ENCODE data around the gene GLYATL1. TPM values are rescaled to one million over a fixed set of nuclear protein-coding genes. Genes with fewer than 3 reads are reported as not detected.

GLYATL1 gene
- total RNA-seq = 3.6 TPM

GRCh38 chr11:58939277-58939676 is at the start of gene GLYATL1:
GLYATL1 (plus strand) TSS chr11:58939488; CDS start chr11:58947088, 7,600 bp downstream.
- no peak for DNase-seq (ENCODE audit: low spot score)

GRCh38 chr11:58893899-58894298 is 45.4 kb upstream of the GLYATL1 start:
- DNase-seq (ENCODE audit: low spot score) = no peak

GRCh38 chr11:58898106-58898505 is 41.2 kb upstream of the GLYATL1 start:
- no peak for DNase-seq (ENCODE audit: low spot score)

- peak; percentile 77 for DNase-seq (ENCODE audit: low spot score)
These were observed 38.5 kb upstream of the GLYATL1 start for GRCh38 chr11:58900479-58901420.

- DNase-seq (ENCODE audit: low spot score) = no peak
These were observed 36.4 kb upstream of the GLYATL1 start for GRCh38 chr11:58902881-58903280.

GRCh38 chr11:58905011-58905720 is 34.1 kb upstream of the GLYATL1 start:
- no peak for DNase-seq (ENCODE audit: low spot score)

GRCh38 chr11:58905721-58906547 is 33.4 kb upstream of the GLYATL1 start:
- DNase-seq (ENCODE audit: low spot score) = peak; percentile 79

- no peak for DNase-seq (ENCODE audit: low spot score)
These were observed 31.5 kb upstream of the GLYATL1 start for GRCh38 chr11:58907780-58908179.

- no peak for DNase-seq (ENCODE audit: low spot score)
These were observed 27.2 kb upstream of the GLYATL1 start for GRCh38 chr11:58912124-58912523.

- no peak for DNase-seq (ENCODE audit: low spot score)
These were observed 25.6 kb upstream of the GLYATL1 start for GRCh38 chr11:58913685-58914084.

- no peak for DNase-seq (ENCODE audit: low spot score)
These were observed 24.3 kb upstream of the GLYATL1 start for GRCh38 chr11:58914821-58915543.

GRCh38 chr11:58916637-58917036 is 22.7 kb upstream of the GLYATL1 start:
- DNase-seq (ENCODE audit: low spot score) = no peak

- DNase-seq (ENCODE audit: low spot score) = no peak
These were observed 22.0 kb upstream of the GLYATL1 start for GRCh38 chr11:58917159-58917783.

GRCh38 chr11:58919561-58919960 is 19.7 kb upstream of the GLYATL1 start:
- no peak for DNase-seq (ENCODE audit: low spot score)

GRCh38 chr11:58919980-58920379 is 19.3 kb upstream of the GLYATL1 start:
- no peak for DNase-seq (ENCODE audit: low spot score)

GRCh38 chr11:58921778-58922390 is 17.4 kb upstream of the GLYATL1 start:
- DNase-seq (ENCODE audit: low spot score) = no peak

- no peak for DNase-seq (ENCODE audit: low spot score)
These were observed 16.8 kb upstream of the GLYATL1 start for GRCh38 chr11:58922479-58922878.

- DNase-seq (ENCODE audit: low spot score) = peak; percentile 41
These were observed 15.9 kb upstream of the GLYATL1 start for GRCh38 chr11:58923300-58923788.

GRCh38 chr11:58924230-58924629 is 15.1 kb upstream of the GLYATL1 start:
- DNase-seq (ENCODE audit: low spot score) = no peak

- DNase-seq (ENCODE audit: low spot score) = no peak
These were observed 13.0 kb upstream of the GLYATL1 start for GRCh38 chr11:58926251-58926650.

Measured in mucosa of gallbladder (tissue), 1 donor.